HG03354 (cell line): ENCODE results near the gene HNRNPF.

Experiments used
- ATAC-seq: cut with Tn5 transposase; IDR thresholded peaks from one replicate; pipeline ENCODE4 v1.9.1; 2021; ENCODE audit warnings: mild to moderate bottlenecking; ENCODE audit not compliant: unreplicated experiment, poor library complexity, severe bottlenecking

The HNRNPF gene

DNA sequence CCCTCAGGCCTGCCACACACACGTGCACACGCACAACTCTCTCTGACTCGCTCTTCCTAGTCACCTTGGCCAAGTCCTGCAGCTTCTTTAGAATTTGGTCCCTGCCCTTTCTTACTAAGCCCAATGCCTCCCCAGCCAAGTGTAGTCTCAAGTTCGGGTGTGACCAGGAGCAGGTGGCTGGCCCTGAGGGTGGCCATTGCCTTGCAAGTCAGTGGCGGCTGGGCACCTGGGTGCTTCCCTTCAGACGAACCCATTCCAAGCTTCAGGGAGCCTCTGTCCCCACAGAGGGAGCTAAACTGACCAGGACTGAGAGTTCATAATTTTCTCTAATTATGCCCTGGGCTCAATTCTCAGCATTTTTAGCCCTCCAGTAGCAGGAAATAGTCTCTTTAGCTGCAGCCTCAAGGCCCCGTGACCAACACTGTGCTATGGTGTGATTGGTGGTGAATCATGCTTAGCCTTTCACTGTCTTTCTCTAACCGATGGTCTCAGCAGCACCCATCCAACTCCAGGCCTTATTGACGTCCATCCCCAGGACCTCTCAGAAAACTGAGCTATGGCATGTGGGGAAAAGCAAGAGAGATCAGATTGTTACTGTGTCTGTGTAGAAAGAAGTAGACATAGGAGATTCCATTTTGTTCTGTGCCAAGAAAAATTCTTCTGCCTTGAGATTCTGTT lies 72.2 kb downstream of the HNRNPF start:
- no peak for ATAC-seq

DNA sequence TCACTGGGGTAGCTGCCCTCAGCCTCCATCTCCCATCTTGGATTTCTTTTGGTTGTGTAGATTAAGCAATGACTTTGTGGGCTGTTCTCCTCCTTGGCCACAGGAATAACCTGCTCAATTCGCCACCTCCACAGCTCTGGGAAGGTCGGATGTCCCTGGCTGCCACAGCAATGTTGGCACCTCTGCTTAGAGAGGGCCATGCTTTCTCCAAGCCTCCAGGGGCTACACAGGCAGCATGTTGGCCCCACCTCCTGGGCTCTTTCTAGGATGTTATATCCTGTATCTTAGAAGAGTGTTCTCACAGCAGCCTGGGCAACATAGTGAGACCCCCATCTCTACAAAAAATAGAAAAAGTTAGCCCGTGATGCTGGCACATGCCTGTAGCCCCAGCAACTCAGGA lies 72.9 kb downstream of the HNRNPF start:
- ATAC-seq, result no peak
